Measurements from ENCODE around the gene CYB5D1.

GRCh38 chr17:7839876-7840261, 17.9 kb upstream of the CYB5D1 start:
- TF ChIP-seq, protein P1, sequence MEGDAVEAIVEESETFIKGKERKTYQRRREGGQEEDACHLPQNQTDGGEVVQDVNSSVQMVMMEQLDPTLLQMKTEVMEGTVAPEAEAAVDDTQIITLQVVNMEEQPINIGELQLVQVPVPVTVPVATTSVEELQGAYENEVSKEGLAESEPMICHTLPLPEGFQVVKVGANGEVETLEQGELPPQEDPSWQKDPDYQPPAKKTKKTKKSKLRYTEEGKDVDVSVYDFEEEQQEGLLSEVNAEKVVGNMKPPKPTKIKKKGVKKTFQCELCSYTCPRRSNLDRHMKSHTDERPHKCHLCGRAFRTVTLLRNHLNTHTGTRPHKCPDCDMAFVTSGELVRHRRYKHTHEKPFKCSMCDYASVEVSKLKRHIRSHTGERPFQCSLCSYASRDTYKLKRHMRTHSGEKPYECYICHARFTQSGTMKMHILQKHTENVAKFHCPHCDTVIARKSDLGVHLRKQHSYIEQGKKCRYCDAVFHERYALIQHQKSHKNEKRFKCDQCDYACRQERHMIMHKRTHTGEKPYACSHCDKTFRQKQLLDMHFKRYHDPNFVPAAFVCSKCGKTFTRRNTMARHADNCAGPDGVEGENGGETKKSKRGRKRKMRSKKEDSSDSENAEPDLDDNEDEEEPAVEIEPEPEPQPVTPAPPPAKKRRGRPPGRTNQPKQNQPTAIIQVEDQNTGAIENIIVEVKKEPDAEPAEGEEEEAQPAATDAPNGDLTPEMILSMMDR (IDR thresholded peaks at IDR 0.05): no peak
- no peak for TF ChIP-seq POLR2A (IDR thresholded peaks at IDR 0.05)
